LNCAP (cell line): ENCODE data around the gene KRTAP5-2.

ENCODE experiments used
- TF ChIP-seq, protein P1 (sequence below): fragments of 450-650 bp; IDR thresholded peaks from 2 replicates; pipeline ENCODE4 v1.5.1; 2017; ENCODE audit warnings: mild to moderate bottlenecking

The KRTAP5-2 gene

DNA sequence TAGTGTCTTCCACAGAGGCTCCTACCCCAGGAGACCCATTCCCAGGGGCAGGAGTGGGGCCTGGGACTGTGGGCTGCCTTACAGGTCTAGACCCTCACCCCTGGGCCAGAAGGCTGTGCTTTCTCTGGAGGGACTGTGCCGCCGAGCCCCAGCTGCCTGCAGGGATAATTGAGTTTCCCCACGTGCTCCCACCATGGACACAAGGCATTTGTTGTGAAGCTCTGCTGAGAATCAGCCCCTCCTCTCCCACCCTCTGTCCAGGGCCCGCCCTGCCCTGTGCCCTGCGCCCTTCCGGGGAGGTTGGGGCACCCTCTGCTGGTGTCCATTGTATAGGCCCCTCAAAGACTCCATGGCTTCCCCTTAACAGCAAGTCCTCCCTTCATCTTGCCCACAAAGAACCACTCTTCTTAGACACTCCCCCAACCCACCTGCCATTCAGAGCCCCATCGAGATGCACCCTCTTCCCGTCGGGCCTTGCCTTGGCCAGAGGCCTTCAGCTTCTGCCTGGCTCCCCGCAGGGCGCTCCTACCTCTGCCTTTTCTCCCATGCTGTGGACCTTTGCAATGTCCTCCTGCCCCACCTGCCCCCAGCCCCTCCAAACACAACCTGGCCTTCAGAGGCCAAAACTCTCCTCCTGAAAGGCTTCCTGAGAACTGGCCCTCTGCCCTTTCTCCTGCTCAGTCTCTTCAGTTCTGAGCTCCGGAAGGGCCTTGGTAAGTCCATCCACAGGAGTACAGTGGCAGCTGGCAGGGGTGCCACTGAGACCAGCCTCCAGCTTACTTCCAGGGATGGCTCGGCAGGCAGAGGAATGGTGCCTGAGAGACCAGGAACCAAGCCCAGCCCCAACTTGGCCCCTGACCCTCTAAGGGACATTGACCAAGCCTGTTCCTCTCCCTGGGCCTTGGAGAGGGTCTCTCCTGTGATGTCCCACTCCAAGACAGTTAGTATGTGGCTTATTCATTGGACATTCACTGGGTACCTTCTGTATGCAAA is 48.5 kb downstream of the KRTAP5-2 start:
- TF ChIP-seq, protein P1, sequence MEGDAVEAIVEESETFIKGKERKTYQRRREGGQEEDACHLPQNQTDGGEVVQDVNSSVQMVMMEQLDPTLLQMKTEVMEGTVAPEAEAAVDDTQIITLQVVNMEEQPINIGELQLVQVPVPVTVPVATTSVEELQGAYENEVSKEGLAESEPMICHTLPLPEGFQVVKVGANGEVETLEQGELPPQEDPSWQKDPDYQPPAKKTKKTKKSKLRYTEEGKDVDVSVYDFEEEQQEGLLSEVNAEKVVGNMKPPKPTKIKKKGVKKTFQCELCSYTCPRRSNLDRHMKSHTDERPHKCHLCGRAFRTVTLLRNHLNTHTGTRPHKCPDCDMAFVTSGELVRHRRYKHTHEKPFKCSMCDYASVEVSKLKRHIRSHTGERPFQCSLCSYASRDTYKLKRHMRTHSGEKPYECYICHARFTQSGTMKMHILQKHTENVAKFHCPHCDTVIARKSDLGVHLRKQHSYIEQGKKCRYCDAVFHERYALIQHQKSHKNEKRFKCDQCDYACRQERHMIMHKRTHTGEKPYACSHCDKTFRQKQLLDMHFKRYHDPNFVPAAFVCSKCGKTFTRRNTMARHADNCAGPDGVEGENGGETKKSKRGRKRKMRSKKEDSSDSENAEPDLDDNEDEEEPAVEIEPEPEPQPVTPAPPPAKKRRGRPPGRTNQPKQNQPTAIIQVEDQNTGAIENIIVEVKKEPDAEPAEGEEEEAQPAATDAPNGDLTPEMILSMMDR = no peak

DNA sequence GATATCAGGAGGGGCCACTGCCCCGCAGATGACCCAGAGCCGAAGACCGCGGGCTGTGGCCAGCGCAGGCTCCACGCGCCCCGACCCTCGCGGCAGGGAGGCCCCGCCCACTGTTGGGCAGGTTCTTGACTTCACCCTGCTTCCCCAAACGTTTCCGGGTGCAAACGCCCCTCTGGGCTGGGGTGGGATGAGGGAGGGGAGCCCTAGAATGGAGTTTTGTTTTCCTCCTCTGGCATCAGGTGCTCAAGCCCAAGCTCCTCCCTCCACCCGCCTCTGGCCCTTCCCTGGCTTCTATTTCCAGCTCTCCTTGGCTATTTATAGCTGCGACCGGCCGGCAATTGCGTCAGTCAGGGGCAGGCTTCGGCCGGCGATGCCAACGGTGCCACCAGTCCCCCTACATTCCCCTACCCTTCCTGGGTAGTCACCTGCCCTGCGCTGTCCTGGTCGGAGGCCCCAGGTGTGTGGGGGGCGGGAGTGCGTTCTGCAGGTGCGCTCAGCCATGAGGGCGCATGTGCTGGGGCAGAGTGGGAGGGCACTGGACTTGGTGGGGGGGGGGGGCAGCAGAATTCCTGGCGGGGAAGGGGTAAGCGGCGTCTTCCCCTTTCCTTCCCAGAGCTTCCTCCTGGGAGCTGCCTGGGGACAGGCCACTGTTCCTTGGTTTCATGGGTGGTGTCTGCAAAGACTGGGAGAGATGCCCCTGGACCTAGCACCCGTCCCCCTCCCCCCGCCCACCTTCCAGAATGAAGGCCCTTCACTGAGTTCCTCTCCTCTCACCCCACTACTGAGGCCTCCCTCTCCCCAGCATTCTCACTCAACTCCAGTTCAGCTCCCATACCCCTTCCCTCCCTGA is 49.6 kb downstream of the KRTAP5-2 start:
- TF ChIP-seq, protein P1 = no peak

DNA sequence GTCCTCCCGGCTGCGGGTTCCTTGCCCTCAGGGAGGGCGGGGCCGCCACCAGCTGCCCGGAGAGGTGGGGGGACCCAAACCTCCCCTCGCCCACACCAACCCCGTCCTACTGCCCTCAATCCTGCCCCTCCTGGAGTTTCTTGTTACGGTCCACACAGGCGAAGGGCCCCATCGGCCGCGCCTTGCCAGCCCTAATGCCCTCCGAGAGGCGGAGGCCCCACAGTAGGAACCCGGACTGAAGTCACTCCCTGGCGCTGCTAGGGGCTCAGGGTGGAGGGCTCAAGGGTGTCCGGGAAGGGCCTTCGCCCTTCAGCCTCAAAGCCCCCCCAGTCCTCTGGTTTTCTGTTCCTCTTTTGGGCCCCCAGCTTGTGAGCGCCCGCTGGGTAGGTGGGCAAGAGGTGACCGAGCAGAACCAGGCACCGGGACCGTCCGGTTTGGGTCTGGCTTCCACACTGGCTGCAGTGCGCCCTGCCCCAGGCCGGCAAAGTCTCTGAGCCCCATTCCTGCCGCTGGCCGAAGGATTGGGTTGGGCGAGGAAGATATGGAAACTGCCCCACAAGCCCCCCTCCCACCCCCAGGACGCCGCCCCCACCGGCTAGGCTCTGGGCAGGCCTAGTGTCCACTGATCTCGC is 50.5 kb downstream of the KRTAP5-2 start:
- TF ChIP-seq, protein P1 = no peak
